GM19099 (cell line): ENCODE results near the gene ABCA3.

ENCODE experiments used
- POLR2A ChIP-seq: IDR thresholded peaks from 3 replicates; pipeline ENCODE4 v1.6.1; 2011; ENCODE audit warnings: low read depth; ENCODE audit not compliant: insufficient read length; ENCODE audit errors: extremely low read depth

ABCA3 gene

DNA sequence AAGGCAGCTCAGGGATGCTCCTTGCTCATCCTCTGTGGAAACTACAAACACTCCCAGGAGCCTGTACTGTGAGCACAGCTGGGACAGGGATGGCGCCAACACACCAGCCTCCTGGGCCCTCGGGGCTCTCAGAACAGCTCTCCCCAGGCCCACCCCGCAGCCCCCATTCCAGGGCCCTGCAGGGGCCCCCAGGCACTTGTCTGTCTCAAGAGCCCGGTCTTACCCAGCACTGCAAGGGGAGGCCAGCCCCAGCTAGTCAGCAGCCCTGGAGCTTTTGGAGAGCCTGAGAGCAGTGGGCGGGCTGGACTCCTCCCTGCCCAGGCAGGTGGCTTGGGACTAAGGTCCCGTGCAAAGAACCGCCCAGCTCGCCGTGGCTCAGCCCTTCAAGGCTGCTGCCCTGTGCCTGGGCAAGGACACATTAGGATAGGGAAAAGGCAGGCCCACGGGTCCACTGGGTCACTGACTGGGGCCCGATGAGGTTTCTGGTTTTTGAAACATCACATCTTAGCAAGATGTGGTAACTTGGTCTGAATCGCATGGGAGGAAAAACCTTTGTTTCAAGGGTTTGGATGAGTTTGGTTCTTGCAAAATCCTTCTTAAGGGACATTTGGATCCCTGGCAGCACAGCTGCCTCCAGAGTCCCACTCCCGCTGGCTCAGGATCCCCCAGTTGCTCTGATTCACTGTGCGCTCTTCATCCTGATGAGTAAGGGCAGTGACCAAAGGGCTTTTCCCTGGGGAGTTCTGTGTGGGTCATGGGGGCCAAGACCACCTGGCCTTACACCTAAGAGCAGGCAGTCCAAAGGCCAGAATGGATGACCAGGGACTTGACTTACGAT is 101.5 kb downstream of the ABCA3 start:
- no peak for TF ChIP-seq POLR2A

- peak; percentile 7 for TF ChIP-seq POLR2A
Measured at GRCh38 chr16:2238150-2238837, 102.2 kb downstream of the ABCA3 start.

DNA sequence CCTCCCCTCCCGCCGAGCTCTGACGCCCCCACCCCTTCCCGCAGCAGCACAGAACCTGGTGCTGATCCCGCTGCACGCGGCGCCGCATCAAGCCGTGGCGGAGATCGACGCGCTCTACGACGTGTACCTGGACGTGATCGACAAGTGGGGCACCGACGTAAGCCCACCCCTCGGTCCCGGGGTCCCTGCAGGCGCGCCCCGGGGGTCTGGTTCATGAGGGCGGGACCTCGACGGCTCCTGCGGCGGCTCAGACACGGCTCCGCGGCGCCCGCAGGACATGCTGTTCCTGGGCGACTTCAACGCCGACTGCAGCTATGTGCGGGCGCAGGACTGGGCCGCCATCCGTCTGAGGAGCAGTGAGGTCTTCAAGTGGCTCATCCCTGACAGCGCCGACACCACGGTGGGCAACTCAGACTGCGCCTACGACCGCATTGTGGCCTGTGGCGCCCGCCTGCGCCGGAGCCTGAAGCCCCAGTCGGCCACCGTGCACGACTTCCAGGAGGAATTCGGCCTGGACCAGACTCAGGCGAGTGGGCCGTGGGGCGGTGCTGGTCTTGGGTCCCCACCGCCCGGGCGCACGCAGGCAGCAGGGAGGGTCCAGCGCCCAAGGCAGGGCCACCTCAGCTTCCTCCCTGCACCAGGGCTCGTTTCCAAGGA is 102.9 kb downstream of the ABCA3 start:
- no peak for TF ChIP-seq POLR2A

- TF ChIP-seq POLR2A: no peak
Measured at GRCh38 chr16:2237102-2237482, 103.4 kb downstream of the ABCA3 start.

DNA sequence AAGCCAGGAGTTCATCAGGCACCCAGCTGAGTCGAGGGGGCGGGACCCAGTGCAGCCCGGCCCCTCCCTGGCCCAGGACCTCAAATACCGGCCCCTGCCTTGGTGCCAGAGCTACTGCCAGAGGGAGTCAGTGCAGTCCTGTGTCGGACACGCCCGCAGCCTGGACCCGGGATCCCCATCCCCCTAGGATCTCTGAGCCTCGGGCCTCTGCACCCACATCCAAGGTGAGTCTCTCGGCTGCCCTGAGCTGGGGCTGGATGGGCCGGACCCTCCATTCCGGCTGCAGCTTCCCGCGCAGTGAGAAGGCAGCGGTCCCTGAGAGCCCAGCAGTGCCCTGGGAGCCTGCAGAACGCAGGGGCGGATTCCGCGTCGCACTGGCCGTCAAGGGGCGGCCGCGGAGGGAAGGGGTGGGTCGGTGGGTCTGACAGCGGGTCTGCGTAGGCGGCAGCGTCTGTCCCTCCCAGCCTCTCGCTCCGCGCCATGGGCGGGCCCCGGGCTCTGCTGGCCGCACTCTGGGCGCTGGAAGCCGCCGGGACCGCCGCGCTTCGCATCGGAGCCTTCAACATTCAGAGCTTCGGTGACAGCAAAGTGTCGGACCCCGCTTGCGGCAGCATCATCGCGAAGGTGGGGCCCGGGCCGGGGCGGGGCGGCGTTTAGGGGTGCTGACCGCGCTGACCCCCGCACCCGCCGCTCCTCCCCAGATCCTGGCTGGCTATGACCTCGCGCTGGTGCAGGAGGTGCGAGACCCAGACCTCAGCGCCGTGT is 104.0 kb downstream of the ABCA3 start, which contains the start of gene DNASE1L2:
TSS of gene DNASE1L2 (plus strand) at position 108 of the 765 bp plus-strand sequence. CDS start at position 481, 373 bp downstream.
- TF ChIP-seq POLR2A: no peak

GRCh38 chr16:2235695-2236336 is 104.7 kb downstream of the ABCA3 start:
- TF ChIP-seq POLR2A: no peak

GRCh38 chr16:2235234-2235651 is 105.3 kb downstream of the ABCA3 start:
- TF ChIP-seq POLR2A: no peak

DNA sequence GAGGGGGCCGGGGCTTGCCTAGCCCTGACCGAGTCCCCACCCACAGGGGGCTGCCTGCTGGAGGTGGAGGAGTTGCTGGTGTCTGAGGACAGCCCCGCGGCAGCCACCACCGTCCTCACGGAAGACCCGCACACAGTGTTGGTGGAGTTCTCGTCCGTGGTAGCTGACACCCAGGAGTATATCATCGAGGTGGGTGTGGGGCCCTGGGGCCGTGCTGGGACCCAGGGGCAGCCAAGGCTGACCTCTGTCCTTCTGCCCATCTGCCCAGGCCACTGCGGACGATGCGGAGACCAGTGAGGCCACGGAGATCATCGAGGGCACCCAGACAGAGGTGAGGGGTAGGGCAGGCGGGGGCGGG is 105.7 kb downstream of the ABCA3 start:
- TF ChIP-seq POLR2A: no peak

GRCh38 chr16:2233872-2234812 is 106.4 kb downstream of the ABCA3 start:
- TF ChIP-seq POLR2A: no peak

GRCh38 chr16:2233046-2233775 is 107.3 kb downstream of the ABCA3 start:
- TF ChIP-seq POLR2A: no peak

DNA sequence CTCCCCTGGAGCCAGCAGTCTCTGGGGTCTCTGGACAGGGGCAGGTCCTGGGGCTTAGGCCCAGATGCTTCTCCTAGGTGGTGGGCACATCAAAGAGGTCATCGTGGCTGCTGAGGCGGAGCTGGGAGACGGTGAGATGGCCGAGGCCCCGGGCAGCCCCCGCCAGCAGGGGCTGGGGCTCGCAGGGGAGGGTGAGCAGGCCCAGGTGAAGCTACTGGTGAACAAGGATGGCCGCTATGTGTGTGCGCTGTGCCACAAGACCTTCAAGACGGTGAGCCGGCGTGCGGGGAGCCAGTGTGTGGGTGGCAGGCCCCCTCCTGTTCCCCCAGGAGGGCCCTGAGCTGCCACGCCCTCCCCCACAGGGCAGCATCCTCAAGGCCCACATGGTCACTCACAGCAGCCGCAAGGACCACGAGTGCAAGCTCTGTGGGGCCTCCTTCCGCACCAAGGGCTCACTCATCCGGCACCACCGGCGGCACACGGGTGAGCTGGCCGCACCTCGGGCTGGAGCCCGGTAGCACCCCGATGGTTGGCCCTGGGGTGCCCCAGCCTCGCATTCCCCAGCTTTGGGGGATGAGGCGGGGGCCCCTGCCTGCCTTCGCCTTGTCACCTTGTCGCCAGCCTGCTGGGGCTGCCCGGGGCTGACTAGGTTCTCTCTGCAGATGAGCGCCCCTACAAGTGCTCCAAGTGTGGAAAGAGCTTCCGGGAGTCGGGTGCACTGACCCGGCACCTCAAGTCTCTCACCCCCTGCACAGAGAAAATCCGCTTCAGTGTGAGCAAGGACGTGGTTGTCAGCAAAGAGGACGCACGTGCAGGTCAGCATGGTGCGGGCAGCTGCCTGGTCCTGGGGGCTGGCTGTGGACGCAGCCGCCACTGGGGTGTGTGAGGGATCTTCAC is 108.2 kb downstream of the ABCA3 start:
- TF ChIP-seq POLR2A: no peak
